Breast epithelium (tissue), 3 donors: ENCODE results near the gene ATP6V1F.

Experiments used
- POLR2A ChIP-seq: fragments of 450-650 bp; IDR thresholded peaks from one replicate; pipeline ENCODE4 v1.6.1; 2016; ENCODE audit warnings: antibody characterized with exemption, mild to moderate bottlenecking, moderate library complexity
- TF ChIP-seq, protein P1 (sequence below), 3 donors: fragments of 450-650 bp; IDR thresholded peaks; one replicate each; pipeline ENCODE4 v1.5.1; 2016 to 2017; ENCODE audit warnings: antibody characterized with exemption in 3 of 3, mild to moderate bottlenecking in 3 of 3, moderate library complexity in 3 of 3

DNA sequence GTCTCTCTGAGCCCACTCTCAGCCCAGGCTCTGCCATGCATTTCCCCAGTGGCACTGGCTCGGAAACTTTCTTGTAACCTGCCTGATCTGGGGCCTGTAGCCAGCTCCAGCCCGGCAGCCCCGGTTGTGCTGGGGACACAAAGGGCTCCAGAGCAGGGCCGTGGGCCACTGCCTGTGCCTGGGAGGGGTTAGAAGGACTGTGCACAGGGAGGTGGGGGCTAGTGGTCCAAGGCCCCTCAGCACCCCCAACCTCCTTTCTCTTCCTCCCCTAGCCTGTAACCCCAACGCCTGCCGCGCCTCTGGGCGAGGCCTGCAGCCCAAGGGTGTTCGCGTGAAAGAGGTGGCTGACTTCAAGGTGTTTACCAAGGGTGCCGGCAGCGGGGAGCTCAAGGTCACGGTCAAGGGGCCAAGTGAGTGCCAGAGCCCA, 22.9 kb upstream of the ATP6V1F start:
- TF ChIP-seq, protein P1, sequence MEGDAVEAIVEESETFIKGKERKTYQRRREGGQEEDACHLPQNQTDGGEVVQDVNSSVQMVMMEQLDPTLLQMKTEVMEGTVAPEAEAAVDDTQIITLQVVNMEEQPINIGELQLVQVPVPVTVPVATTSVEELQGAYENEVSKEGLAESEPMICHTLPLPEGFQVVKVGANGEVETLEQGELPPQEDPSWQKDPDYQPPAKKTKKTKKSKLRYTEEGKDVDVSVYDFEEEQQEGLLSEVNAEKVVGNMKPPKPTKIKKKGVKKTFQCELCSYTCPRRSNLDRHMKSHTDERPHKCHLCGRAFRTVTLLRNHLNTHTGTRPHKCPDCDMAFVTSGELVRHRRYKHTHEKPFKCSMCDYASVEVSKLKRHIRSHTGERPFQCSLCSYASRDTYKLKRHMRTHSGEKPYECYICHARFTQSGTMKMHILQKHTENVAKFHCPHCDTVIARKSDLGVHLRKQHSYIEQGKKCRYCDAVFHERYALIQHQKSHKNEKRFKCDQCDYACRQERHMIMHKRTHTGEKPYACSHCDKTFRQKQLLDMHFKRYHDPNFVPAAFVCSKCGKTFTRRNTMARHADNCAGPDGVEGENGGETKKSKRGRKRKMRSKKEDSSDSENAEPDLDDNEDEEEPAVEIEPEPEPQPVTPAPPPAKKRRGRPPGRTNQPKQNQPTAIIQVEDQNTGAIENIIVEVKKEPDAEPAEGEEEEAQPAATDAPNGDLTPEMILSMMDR (IDR thresholded peaks at IDR 0.05) = no peak
- TF ChIP-seq POLR2A = no peak
